SK-N-SH (cell line): Measurements from ENCODE around the gene ESRRA.

Source experiments
- CHD2 ChIP-seq: fragments of 150-350 bp; IDR thresholded peaks from 2 replicates; pipeline ENCODE4 v1.6.1; 2018; ENCODE audit warnings: low read length; ENCODE audit not compliant: partially characterized antibody
- CTCF ChIP-seq: fragments of 200-600 bp; sonication (generic); IDR thresholded peaks from 2 replicates; pipeline ENCODE4 v1.6.1; 2017; ENCODE audit warnings: antibody characterized with exemption, mild to moderate bottlenecking, moderate library complexity
- EZH2phosphoT487 ChIP-seq: fragments of 200-600 bp; sonication (generic); IDR thresholded peaks from 2 replicates; pipeline ENCODE4 v1.6.1; 2017; ENCODE audit warnings: low read depth, mixed run types, mild to moderate bottlenecking, antibody characterized with exemption, moderate library complexity, borderline replicate concordance
- FOXJ3 ChIP-seq: sonication (generic); formaldehyde crosslinking; IDR thresholded peaks from 2 replicates; pipeline ENCODE4 v1.5.1; 2020; ENCODE audit warnings: mild to moderate bottlenecking, missing genetic modification reagents
- GABPA ChIP-seq: IDR thresholded peaks from 2 replicates; pipeline ENCODE4 v1.4.0; 2012; ENCODE audit warnings: low read depth, mild to moderate bottlenecking
- GATA2 ChIP-seq: sonication (generic); formaldehyde crosslinking; IDR thresholded peaks from 2 replicates; pipeline ENCODE4 v1.5.0; 2020; ENCODE audit warnings: mild to moderate bottlenecking, missing genetic modification reagents
- MXI1 ChIP-seq: IDR thresholded peaks from 2 replicates; pipeline ENCODE4 v1.6.1; 2012; ENCODE audit warnings: mild to moderate bottlenecking, low read depth, low read length, improper control_type of control experiment
- RCOR1 ChIP-seq: fragments of 150-350 bp; IDR thresholded peaks from 2 replicates; pipeline ENCODE4 v1.6.1; 2017; ENCODE audit warnings: antibody characterized with exemption, low read length
- REST ChIP-seq: IDR thresholded peaks from 2 replicates; pipeline ENCODE4 v1.6.1; 2012; ENCODE audit warnings: mild to moderate bottlenecking, low read depth, low read length, moderate library complexity
- SIN3A ChIP-seq: IDR thresholded peaks from 2 replicates; pipeline ENCODE4 v1.6.1; 2012; ENCODE audit warnings: low read depth, mild to moderate bottlenecking, low read length, moderate library complexity, borderline replicate concordance
- TCF12 ChIP-seq: IDR thresholded peaks from 2 replicates; pipeline ENCODE4 v1.4.0; 2012
- TEAD4 ChIP-seq: IDR thresholded peaks from 2 replicates; pipeline ENCODE4 v1.4.0; 2012; ENCODE audit warnings: mild to moderate bottlenecking, borderline replicate concordance; ENCODE audit not compliant: insufficient read depth
- TF ChIP-seq, protein P1 (sequence below): IDR thresholded peaks from 2 replicates; pipeline ENCODE4 v1.4.0; 2012; ENCODE audit warnings: low read depth
- TF ChIP-seq, protein P2 (sequence below): IDR thresholded peaks from 2 replicates; pipeline ENCODE4 v1.4.0; 2012; ENCODE audit warnings: low read depth, borderline replicate concordance

GRCh38 chr11:64312947-64313346, 7.6 kb downstream of the ESRRA start:
- TF ChIP-seq REST (no peak), CTCF (no peak), GABPA (no peak), RCOR1 (no peak), EZH2phosphoT487 (no peak), CHD2 (no peak), FOXJ3 (CRISPR knock-in tag) (no peak), TCF12 (no peak), MXI1 (no peak), SIN3A (no peak), TEAD4 (no peak), GATA2 (CRISPR knock-in tag) (no peak)
- TF ChIP-seq, protein P1, sequence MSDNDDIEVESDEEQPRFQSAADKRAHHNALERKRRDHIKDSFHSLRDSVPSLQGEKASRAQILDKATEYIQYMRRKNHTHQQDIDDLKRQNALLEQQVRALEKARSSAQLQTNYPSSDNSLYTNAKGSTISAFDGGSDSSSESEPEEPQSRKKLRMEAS: no peak
- TF ChIP-seq, protein P2, sequence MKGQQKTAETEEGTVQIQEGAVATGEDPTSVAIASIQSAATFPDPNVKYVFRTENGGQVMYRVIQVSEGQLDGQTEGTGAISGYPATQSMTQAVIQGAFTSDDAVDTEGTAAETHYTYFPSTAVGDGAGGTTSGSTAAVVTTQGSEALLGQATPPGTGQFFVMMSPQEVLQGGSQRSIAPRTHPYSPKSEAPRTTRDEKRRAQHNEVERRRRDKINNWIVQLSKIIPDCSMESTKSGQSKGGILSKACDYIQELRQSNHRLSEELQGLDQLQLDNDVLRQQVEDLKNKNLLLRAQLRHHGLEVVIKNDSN: no peak
